Caki2 (cell line): ENCODE results near the gene CYBA. TPM values are rescaled to one million over a fixed set of nuclear protein-coding genes. Genes with fewer than 3 reads are reported as not detected.
A peak's percentile ranks its signal among the peaks of the same experiment; 100 is the strongest.
"Not testable (repeated sequence)": the region's sequence is repeated elsewhere in the genome, so short reads cannot be mapped to it uniquely, and the experiment has no call there.

ENCODE experiments used
- DNase-seq: peaks from one replicate; pipeline ENCODE4 v3.0.0-alpha.2; 2015; ENCODE audit warnings: low read depth
- in situ Hi-C: cut with HindIII; loops from 2 replicates; pipeline ENCODE4 v1.10.0; 2016; ENCODE audit warnings: low sequenced_read_pairs, low pct_unique_long_range_greater_than_20kb, mixed read lengths
- total RNA-seq: library from RNA; depleted of rRNA; stranded (reverse); fragments of >200 nt; shearing (Covaris generic); gene quantifications from 2 replicates; pipeline ENCODE4 v1.2.3, GENCODE V29; 2014; ENCODE audit warnings: low replicate concordance

CYBA gene
- total RNA-seq, 1 experiment from 2014 or later = 591 TPM

DNA sequence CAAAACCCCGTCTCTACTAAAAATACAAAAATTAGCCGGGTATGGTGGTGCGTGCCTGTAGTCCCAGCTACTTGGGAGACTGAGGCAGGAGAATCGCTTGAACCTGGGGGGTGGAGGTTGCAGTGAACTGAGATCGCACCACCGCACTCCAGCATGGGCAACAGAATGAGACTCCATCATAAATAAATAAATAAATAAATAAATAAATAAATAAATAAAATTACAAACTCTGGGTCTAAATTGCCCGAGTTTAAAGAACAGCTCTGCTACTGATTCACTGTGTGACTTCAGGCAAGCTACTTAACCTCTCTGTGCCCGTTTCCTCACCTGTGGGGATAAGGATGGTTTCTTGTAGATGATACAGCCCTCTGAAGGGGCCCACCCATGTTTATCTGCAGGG lies 18.6 kb upstream of the CYBA start:
- in situ Hi-C loops, DNase-seq: not testable (repeated sequence)

DNA sequence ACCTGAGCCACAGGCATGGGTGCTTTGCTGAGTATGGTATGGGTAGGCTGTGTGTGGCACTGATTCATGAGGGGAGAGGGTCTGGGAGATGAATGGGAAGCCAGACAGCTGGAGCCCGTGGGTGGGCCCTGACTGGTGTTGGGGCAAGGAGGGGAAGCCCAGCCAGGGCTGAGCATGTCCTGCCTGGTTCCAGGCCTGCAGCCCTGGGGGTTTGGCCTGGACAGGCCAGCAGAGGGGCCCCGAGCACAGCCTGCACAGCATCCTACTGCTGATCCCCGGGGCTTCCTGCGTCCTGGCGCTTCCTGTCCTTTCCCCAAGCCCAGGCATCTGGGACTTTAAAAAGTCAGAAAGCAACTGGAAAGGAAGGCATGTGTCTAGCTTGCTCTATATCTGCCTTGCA lies 16.6 kb upstream of the CYBA start:
- in situ Hi-C loops = no loop called here
- DNase-seq = no peak

DNA sequence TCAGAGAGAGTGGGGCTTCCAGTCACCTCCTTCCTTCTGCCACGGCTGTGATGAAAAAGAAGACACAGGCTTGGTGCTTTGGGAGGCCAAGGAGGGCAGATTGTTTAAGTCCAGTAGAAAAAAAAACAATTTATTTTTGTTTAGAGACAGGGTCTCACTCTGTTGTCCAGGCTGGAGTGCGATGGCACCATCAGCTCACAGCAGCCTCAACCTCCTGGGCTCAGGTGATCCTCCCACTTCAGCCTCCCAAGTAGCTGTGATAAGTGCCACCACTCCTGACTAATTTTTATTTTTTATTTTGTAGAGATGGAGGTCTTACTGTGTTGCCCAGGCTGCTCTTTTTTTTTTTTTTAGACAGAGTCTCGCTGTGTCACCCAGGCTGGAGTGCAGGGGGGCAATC lies 14.7 kb upstream of the CYBA start:
- DNase-seq = no peak

DNA sequence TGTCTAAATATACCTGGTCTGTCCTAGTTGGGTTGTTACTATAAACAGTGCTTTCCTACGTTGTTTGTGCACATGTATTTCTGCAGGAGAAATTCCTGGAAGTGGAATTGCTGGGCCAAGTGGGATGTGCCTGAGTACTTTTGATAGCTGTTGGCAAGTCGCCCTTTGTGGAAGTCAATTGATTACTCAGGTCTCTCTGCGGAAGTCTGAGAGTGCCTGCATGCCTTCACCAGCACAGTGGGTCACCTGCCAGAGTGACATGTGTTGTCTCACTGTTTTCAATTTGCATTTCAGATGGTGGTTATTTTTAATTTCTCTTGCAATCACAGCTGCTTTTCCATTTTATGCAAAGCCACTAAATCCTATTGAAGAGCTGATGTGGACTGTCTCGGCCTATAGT lies 14.3 kb upstream of the CYBA start:
- in situ Hi-C loops = no loop called here

More for the DNA sequence above, 14.7 kb upstream of the CYBA start:
- in situ Hi-C loops = no loop called here

DNA sequence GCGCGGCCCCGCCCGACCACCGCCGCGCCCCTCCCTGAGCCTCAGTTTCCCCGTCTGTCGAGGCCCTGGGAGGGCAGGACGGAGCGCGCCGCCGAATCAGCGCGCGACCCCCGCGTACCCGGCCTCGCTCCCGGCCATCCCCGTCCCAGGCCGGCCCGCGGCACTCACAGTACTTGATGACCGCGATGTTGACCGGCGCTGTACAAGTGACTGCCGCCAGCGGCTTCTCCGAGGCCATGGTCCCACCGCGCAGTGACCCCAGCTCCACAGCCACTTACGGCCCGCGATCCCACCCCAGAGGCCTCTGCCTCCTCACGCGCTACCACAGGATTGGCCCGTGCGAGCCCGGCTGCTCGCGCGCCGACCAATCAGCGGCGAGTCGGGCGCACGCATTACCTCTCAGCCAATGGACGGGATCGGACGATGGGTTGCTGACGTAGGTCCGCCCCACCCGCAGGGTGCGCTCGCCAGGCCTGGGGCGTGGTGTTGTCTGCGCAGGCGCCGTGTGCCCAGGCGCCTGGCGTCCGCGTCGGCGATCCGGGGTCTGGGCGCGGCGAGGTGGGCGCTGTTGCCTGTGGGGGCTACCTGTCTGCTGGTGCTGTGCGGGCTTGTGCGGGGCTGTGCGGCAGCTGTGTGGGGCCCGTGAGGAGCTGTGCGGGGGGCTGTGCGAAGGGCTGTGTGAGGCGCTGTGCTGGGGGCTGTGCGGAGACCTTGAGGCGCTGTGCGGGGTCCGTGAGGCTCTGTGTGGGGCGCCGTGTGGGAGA lies 12.2 kb upstream of the CYBA start, which contains the start of gene MVD:
Gene MVD, minus strand, starts transcription at position 249 of the 764 bp plus-strand sequence. Its CDS starts 11 bp downstream, at position 238.
- in situ Hi-C loops = no loop called here
- peak; percentile 97 for DNase-seq

More for the DNA sequence above, 14.3 kb upstream of the CYBA start:
- DNase-seq = no peak

DNA sequence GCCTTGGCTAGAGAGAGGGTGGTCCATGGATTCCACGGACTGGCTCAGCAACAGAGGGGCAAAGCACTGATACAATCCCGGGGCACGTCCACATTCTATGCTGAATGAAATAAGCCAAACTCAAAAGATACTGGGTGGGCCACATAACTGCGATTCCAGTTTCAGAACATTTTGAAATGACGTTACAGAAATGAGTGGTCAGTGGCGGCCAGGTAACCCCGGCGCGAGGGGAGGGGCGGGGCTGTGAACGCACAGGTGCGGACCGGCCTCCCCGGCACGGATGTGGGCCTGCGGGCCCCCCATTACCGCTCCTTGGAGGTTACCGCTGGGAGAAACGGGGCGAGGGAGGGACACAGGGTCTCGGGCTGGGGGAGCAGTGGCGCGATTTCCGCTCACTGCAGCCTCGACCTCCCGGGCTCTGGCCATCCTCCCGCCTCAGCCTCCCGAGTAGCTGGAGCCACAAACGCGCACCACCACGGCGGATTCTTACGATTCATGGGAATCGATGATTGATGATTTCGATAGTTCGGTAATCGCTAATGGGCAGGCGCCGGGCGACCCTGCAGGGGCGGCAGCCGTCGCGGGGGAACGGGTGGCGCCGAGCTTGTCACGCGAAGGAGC lies 11.5 kb upstream of the CYBA start:
- in situ Hi-C loops = no loop called here
- DNase-seq = no peak

DNA sequence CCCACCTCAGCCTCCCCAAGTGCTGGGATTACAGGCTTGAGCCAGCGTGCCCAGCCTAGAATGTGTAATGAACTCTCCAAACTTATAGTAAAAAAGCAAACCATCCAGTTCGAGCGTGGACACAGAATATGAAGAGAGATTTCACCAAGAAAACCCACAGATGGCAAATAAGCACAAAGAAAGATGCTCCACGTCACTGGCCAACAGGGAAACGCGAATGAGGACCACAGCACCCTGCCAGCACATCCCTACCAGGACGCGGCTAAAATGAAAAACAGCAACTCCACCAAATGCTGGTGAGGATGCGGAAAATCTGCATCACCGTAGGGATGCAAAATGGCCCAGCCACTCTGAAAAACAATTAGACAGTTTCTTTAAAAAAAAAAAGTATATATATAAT lies 10.6 kb upstream of the CYBA start:
- in situ Hi-C loops = no loop called here
- no peak for DNase-seq

DNA sequence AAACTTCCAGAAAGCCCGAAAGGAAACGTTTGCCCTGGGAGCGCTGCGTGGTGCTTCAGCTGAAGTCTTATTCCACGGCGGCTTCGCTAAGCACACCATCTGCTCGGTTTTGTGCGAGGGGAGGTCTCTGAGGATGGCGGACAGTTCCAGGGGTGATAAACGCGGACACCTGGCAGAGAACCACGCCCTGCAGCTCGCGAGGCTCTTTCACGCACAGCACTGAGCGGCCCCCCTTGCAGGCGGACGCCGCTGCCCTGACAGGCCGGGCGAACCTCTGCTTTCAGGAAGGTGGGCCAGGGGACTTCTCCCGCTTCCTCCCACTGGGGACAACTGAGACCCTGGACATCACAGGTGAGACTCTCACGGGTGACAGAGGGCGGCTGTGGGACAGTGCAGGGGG lies 8.3 kb upstream of the CYBA start:
- DNase-seq = no peak
- in situ Hi-C loops = no loop called here

DNA sequence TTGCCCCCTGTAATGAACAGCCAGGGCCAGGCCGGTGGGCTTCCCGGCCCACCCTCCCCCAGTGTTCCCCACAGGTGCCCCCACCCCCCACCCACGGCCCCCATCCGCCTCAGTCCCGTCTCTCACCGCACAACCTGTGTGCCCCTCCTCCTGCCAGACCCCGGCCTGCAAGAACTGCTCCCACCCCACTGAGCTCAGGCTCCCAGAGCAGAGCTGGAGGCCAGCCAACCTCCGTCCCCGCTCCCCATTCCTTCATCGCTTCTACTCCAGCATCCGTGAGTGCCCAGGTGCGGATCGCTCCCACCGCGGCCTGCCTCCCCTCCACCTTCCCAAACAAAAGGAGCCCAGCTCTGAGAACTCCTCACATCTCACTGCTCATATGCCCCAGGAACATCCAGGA lies 7.9 kb upstream of the CYBA start:
- in situ Hi-C loops = no loop called here
- DNase-seq = no peak

DNA sequence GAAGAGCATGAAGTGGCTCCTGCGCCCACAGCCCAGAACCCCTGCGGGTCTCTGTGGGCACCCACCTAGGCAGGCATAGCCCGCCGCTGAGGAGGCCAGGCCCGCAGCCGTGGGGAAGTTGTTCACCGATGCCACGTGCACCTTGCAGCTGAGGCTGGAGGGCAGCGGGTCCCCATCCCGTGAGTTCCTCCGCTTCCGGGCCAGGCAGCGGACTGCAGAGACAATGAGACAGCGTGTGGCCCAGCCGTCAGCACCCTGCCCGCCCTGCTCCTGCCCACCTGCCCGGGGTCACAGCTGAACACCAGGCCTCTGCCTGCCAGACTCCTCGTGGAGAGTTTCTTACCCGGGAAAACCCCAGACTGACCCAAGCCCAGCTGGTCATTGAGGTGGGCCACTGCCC lies 6.5 kb upstream of the CYBA start:
- in situ Hi-C loops = no loop called here

DNA sequence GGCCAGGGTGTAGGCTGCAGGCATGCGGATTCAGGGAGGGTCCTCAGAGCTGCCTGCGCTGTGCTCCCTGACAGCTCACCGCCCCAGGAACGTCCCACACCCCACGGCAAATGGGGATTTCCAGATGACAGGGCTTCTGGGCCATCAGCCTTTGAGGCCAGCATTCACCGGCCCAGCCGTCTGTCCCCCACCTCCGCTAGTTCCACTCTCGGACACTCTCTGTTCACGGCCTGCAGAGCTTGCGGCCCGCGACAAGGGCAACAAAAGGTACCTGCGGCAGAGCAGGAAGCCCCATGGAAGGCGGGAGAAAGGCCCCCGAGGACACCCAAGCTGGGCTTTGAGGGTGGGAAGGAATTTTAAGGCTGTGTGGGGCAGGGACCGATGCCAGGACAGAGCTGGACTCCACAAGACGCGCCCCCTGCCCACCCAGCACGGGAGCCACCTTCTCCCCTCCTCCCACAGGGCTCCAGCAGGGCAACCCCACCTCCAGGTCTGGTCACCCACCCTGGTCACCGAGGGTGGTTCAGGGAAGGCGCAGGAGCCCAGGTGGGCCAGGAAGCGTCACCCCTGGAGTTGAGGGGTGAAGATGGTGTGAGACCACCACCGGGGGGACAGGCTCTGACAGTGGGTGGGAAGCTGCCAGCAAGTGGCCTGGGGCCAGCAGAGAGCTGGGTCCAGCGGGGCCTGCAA lies 5.6 kb upstream of the CYBA start:
- DNase-seq = no peak
- in situ Hi-C loops = no loop called here

More for the DNA sequence above, 6.5 kb upstream of the CYBA start:
- DNase-seq = no peak

DNA sequence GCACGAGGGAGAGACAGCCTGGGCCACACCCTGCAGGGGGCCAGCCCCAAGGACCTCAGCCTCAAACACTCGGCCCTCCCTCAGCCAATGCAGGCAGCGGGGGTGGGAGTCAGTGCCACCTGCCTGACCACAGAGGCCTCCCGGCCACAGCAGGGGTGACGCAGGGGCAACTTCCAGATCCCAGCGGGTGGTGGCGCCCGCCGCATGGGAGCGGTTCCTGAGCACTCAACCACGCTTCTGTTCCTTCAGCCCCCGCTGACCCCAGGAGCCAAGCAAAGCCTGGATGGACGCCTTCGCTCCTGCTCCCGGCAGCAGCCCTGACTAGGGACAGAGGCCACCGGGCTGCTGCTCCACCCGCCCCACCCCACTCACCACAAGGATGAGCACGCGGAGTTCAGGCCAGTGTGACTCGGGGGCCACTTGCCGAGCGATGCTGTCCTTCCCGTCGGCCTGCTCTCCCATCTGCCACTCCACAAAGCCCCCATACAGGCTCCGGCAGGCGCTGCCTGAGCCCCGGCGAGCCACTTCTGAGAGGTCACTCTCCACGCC lies 5.0 kb upstream of the CYBA start:
- in situ Hi-C loops = no loop called here
- no peak for DNase-seq

DNA sequence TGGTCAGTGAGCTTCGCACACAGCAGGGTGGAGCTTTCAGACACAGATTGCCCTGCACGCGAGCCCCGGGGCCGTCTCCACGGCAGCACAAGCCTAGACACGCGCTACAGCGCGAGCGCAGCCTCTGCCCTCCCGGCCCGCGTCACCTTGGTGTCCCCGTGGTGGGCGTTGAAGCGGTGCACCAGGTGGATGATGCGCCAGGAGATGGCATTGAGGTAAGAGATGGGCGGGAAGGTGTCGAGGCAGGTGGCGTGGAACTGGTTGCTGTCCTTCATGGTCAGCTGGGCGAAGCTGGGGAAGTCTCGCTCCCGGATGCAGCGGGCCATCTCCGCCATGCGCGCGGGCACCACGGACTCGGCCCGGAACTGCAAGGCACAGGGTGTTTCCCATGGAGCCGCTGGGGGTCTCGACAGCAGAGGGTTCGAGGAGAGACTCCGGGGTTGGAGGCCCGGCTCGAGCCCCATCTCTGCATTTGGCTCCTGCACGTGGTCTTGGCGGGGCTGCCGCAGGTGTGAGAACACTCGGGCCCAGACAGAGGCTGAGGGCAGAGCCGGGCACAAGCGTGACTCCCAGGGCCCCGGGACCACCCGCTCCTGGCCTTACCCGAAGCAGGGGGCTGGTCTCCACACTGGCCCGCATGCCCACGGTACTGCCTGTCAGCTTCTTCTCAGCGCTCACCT lies 4.3 kb upstream of the CYBA start:
- no peak for DNase-seq
- in situ Hi-C loops = no loop called here

DNA sequence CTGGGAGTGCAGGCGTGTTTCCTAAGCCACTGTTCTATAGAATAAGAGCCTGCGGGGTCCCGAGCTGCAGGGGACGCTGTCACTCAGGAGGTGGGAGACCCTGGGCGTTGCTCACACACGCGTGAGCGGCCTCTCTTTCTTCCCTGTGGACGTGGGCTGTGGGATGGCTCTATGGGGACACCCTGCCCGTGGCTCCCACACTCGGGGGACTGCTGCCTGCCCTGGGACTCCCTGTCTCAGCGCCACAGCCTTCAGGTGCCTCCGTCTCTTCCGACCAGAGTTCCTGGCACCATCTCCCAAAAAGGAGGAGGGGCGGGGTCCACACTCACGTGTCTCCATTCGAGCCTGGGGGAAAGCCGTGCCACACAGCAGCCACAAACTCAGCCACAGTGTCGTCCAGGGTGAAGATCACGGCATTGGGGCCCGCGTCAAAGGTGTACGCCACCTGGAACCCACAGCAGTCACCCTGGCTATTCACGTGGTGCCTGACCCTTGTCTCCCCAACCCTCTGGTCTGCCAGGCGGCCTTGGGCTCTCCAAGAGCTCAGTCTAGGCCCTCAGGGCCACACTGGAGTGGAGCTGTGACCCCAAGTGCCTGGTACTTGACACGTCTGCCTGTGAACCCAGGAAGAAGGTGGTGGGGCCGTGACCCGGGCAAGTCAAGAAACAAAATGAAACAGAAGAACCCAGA lies 3.7 kb upstream of the CYBA start:
- in situ Hi-C loops = no loop called here

DNA sequence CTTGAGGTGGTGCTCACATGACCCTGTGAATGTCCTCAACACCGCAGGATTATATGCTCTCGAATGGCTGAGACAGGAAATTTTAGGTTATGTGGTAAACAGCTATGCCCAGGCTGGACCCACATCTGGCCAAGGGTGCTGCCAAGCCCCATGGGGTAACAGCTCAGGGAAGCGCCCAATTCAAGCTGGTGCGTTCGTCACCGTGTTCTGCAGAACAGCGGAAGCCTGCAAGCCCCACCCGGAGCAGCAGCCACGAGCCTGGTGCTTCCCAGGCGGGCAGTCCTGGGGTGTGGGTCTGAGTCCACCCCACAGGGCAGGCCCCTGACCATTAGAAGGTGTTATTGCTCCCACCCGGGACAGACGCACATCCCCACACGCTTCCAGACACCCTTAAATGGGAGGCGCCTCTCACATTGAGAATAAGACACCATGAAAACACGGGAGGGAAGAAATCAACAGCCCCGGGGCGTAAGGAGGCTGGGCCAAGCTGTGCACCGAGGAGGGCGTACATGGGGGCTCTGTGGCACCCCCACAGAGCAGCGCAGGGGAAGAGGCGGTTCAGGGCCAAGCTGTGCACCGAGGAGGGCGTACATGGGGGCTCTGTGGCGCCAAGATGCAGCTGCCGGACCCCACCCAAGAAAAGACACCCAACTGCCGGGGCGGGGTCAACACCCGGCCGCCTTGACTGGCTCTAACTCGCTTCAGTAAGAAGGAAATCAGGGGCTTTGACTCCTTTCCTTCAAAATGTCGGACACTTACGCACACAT lies 2.9 kb upstream of the CYBA start:
- DNase-seq = no peak
- in situ Hi-C loops = no loop called here

More for the DNA sequence above, 3.7 kb upstream of the CYBA start:
- no peak for DNase-seq

DNA sequence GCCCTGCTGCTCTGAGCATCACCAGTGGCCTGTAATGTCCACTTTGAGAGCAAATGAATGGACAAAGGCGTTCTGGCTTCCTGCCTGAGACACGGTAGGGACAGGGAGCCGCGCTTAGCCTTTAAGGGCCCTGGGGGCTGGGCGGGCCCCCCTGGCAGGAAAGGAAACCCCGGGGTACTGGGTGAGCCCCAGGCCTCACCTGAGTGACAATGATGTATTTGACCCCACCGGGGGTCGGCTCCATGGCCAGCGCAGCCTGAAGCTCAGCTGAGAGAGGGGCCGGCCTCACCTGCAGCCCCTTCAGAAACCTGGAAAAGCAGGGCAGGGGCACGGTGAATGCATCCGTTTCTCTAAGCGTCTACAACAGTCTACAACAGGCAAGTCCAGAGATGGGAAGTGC lies 2.2 kb upstream of the CYBA start:
- no peak for DNase-seq

DNA sequence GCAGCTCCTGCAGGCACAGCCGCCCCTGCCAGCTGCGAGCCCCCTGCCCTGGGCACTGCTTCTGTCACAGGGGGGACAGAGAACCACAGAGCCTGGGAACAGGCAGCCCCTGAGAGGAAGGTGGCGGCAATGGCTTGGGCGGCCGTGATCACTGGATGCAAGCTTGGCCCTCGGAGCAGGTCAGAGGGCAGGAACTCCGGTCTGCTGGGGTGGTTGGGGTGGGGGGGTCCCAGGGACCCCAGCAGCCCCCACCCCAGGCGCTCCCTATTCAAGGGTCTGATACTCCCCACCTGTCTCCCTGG lies 1.9 kb upstream of the CYBA start:
- in situ Hi-C loops = no loop called here
- no peak for DNase-seq

More for the DNA sequence above, 2.2 kb upstream of the CYBA start:
- in situ Hi-C loops = no loop called here
